Stimulated activated CD4-positive, alpha-beta T cell treated with anti-CD3 and anti-CD28 coated beads, Interleukin-15, amount 100 ng/mL, for 24 hours (primary cell): Measurements from ENCODE around the gene ENPP3.
"Not testable (repeated sequence)": the region's sequence is repeated elsewhere in the genome, so short reads cannot be mapped to it uniquely, and the experiment has no call there.

Experiments
- DNase-seq: peaks from one replicate; pipeline ENCODE4 v3.0.0-alpha.2; 2020

Gene ENPP3

DNA sequence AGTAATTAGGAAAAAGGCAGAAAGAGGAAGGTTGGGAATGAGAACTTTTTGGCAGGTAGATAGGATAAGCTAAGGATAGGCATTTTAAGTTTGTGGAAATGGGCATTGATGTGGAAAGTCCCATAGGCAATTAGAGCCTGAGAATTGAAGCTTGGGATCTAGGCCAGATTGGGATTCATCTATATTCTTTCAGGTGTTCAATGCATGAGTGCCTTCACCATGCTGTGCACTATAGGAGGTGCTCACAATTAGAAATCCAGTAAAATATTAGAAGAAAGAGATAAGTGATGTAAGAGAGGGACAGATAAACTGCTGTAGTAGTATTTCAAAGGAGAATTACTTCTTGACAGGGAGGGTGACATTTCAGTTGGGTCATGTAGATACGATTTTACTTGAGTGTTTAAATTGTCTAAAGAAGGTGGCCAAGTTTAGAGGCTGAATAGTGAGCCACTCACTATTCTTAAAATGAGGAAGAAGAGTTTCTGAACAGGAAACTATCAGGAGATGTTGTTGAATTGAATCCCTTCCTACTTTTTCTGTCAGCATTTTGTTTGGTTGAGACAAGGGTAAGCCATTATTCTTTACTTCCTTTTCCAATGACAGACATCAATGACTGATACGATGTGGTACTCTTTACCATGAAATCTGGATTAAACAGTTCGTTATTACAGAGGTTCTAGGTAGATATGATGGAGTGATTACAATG is 104.7 kb downstream of the ENPP3 start:
- no peak for DNase-seq

DNA sequence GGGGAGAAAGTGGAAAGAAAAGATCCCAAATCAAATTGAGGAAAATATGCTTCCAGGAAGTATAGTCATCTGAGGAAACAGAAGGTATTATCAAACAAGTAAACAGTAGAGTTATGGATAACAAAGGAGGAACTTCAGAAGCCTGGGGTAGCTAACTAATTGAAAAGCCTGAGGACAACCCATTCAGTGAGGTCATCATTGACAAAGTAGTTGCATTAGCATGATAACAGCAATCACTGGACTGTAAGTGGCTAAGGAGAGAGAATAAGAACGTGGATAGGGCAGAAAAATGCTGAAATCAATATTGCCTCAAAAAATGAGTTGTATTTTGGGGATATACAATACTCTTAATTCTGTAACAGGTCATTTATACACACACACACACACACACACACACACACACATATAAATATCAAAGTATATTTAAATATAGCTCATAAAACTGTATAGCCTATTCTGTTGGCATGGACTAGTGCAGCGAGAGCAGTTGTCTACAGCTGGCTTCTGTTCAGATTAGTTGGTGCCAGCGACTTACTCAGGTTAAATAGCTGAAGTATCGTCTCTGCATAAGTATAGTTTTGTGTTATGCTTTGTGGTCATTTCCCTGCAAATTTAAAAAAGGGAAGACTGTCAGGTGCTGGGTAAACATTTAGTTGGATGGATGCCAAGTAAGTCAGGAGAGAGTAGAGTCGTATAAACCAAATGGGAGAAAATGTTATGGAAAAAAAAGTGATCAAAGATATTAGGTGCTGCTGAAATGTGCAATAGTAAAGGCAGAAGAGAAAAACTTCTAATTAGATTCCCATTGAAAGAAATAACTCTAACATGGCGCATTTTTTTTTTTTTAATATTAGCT is 107.6 kb downstream of the ENPP3 start:
- no peak for DNase-seq

DNA sequence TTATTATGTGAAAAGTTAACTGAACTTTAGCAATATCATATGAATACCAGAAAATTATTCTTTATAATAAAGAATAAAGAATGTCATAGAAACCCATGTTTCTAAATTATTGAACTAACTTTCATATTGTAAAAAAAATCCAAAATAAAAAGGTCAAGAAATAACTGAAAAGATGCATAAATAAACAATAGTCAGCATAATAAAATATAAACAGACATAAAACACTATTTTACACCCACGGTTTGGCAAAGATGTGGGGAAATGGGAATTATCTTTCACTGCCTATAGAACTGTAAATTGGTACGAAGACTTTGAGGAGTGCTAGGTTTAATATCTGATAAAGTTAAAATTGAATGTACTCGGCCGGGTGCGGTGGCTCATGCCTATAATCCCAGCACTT is 108.4 kb downstream of the ENPP3 start:
- DNase-seq = no peak

DNA sequence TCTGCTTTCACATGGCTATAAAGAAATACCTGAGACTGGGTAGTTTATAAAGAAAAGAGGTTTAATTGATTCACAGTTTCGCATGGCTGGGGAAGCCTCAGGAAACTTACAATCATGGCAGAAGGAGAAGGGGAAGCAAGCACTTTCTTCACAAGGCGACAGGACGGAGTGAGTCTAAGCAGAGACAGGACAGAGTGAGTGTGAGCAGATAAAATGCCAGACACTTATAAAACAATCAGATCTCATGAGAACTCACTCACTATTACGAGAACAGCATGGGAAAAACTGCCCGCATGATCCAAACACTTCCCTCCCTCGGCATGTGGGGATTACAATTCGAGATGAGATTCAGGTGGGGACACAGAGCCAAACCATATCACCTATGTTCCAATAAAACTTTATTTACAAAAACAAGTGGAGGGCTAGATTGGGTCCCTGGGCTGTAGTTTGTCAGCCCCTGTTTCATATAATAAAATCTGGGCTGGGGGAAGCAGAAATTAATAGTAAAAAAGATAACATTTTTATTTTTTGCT is 110.8 kb downstream of the ENPP3 start:
- no peak for DNase-seq

DNA sequence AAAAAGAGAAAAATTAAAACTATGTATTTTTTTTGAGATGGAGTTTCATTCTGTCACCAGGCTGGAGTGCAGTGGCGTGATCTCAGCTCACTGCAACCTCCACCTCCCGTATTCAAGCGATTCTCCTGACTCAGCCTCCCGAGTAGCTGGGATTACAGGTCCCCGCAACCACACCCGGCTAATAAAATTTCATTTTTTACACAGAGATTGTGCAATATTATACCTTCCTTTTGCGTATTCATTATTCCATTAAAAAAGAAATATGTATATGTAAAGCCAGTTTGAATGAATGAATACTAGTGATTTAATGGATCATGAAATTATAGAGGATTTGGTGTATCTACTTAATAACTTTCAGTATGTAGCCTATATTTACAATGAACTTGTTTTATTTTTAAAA is 111.9 kb downstream of the ENPP3 start:
- DNase-seq = no peak

DNA sequence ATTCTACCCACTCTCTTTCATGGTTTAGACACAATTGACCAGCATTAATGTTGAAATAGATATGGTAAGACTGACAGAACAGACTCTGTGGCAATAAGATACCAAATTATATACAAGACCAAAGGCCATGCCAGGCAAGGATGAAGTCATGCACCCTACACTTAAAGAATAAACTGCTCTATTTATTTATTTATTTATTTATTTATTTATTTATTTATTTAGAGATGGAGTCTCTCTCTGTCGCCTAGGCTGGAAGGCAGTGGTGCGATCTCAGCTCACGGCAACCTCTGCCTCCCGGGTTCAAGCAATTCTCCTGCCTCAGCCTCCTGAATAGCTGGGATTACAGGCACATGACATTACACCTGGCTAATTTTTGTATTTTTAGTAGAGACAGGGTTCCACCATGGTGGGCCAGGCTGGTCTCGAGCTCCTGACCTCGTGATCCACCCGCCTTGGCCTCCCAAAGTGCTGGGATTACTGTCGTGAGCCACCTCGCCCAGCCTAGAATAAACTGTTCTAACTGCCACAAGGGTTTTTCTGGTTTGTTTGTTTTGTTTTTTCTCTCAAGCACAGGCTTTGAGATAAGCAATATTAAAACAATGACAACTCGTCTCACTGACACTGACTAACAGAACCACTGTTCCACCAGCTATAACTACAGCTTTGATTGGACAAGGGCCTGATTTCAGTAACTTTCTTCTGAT is 114.1 kb downstream of the ENPP3 start:
- DNase-seq = not testable (repeated sequence)

DNA sequence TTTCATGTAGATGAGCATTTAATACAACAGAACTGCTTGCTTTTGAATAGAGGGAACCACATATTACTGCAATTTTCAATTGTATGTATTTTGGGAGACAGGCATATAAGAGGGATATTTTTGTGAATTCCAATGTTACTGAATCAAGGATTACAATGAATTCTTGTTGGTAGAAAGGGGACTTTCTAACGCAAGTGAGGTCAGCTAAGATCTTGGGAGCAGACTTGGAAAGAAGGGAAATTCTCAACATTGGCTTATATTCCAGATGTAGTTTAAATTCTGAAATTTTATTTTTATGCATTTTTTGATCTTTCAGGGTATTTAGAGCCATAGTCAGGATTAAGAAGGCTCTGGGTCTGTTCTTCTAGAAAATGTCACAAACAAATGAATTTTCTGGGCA is 117.0 kb downstream of the ENPP3 start:
- DNase-seq = no peak

DNA sequence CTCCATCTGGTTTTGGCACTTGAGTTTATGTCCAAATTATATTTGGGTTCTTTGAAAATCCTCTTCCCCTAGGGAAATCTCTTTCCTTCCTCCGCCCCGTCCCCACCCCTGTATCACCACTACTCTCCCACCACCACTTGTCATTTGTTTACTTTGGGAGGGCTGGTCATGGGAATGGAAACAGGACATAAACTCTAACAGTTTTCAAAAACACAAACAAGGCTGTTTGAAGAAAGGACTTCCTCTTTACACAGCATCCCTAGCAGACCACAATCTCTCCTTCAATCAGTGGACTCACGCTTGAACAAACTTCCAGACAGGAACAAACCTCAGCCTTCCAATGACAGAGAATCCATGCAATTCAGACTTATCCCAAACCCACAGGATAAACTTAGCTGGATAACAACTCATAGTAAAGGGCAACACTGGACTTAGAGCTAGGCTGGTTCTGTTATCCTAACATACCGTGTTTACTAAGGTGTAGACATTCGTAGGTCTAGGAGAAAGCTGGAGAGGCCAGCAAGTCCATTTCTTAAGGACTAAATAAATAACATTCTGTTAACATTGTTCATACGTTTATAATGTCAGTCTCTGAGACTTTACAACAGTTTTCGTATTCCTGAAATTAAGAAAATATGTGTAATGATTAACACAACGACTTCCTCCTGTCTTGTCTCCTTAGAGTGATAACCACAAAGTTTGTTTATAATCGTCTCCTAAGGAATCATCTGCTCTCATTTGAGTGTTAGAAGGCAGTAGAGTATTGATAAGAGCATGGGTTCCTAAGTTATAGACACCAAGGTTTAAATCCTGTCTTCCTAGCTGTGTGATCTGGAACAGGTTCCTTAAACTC is 117.8 kb downstream of the ENPP3 start:
- DNase-seq = no peak

DNA sequence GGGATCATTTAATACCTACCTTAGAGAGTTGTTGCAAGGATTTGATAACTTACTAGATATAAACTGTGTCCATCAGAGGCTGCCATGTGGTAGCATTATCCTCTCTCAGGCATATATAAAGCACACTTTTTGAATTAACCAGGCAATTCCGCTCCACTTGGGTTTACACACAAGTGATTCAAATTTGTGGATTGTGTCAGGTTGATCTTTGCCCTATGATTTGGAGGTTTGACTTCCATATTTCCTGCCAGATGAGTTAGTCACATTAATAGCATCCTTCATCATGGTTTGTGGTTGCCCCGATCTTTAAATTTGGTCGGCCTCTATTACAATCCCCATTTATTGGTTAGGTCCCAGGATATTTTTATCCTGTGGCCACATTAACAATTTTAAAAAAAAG is 118.5 kb downstream of the ENPP3 start:
- no peak for DNase-seq

DNA sequence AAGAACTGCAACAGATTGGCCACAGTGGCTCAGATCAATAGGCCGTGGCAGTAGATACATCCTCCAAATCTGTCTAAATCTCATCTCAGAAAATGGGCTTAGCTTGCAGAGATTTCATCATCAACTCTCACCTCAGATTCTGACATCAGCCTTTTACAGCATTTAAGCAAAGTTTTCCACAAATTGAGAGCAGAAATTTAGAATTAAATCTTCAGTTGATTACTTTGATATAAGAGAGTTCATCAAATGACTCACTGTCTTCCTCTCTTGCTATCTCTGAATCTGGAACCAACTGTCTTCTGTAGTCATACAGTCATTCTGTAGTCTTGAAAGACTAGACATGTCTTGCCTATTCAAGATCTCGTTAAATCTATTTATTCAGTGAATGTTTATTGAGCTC is 118.9 kb downstream of the ENPP3 start:
- DNase-seq = no peak

DNA sequence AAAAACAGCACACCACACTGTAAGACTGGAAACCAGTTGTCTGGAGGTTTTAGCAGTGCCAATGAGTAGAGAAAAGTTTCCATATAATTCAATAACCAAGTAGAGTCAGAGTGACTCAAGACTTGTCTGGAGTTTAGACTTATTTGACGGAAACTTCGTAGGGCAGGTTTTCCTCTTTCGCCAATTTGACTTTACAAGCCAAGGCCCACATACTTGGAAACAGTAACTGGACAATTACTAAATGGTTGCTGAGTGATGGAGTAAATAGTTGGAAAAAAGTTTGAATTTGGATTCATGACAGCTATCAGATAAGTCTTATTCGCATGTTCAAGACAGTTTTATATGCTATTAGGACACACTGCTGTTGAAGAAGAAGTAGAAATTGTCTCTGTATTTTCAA is 121.8 kb downstream of the ENPP3 start:
- no peak for DNase-seq

DNA sequence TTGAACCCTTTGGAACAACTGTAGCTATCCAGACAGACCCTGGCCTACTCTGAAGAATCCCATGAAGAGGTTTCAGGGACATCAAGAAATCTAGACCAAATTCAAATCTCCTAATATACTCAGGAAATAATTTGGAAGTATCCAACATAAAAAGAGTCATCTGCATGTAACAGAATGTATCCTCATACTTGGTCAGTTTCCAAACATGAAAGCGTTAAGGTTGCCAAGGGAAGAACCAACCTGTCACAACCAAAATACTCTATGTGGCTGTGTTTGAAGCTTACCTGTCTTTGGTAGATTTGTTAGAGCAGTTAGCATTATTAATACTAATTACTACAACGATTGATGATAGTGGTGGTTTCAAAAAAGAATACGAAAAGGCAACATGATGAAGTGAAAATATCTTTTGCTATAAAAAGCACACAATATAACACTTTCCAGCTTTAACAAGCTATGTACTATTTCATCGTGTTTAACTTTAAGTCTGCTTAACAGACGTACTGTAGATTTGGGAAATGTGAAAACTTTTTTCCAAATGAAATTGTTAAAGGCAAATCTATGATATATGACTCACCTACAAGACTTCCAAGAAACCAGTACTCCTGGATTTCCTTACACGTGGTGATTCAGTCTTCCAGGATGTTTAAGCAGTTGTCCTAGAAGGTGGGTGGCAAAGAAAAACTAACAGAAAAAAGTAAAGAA is 124.1 kb downstream of the ENPP3 start:
- DNase-seq = no peak

DNA sequence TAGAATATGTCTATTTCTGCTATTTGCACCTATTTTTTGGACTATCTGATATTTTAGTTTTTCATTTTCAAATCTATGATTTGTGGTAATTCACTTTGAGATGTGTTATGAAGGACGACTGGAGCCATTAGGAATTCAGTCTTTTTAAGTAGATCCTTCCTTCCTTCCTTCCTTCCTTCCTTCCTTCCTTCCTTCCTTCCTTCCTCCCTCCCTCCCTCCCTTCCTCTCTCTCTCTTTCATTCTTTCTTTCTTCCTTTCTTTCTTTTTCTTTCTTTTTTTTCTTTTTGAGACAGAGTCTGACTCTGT is 124.6 kb downstream of the ENPP3 start:
- DNase-seq = no peak

DNA sequence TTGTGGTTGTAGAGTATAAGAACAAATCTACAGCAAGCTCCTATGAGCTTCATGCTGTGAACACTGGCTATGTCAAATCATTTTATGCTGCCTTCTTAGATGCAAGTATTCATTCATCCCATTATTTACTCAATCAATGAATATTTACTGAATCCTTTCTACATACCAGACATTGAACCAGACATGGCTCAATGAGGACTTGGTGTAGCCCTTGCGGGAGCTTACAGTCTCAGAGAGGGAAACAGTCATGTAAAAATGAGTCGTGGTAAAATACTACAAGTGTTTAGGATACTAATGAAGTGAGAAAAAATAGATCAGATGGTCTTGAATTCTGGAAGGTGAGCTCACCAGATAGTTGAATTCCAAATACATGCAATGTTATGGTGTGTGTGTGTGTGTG is 125.9 kb downstream of the ENPP3 start:
- no peak for DNase-seq

DNA sequence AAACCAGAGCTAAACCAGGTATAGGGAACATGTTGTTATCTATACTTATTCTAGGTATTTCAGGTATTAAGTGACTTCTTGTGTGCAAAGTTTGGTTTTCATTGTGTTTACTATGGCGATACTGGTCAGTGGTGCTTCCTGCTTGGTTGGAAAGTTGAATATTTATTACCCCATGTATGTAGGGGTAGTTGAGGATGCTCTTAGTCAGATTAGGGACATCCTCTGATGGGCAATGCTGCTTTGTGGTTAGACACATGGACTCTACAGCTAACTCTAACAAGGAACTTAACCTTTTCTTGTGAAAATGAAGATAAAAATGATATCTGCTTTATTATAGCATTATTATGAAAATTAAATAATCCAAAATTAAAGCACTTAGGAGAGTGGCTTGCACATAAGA is 126.6 kb downstream of the ENPP3 start:
- DNase-seq = no peak

DNA sequence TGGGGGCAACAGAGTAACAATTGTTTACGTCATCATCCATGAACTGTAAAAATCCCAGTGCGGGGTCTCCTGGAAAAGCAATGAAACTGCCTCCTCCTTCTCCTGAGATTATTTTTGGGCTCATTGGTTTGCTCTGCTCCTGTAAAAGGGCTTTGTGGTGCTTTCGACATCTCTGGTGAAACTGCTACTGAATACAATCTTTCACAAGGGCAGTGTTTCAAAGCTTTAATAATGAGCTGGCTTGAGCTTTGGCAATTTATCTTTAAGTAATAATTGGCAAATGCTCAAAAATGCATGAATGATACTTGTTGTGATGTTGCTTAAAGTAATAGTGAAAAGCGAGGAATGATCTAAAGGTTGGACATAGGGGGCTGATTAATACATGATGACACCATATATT is 127.2 kb downstream of the ENPP3 start:
- no peak for DNase-seq

DNA sequence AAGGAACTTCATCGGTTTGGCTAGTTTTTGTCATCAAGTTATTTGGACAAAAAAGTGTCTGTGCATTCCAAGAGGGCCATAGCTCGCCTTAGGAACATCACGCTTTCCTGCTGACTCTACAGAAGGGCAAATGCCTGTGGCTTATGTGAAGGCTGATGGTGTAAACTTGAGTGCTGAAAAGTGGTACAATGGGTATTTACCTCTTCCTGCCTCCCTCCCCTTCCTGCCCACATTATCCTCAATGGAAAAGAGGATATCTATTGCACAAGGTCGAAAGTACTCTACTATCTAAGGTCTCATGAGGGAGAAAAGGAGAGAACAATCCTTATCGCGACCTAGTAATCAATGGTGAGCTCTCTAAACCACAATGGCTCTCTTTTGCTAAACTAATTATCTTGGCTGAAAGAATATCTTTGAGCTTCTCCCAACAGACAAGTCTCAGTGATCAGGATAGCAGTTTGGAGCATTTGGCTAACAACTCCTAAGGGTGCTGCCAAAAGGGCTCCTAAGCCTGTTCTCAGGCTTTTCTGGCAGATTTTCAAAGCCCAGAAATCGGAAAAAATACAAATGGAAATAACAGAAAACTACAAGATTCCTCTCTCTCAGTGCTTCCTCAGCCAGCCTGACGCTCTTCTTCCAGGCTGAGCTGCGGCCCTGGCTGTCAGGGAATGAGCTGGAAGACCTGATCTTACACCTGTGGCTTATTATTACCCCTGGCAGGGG is 128.1 kb downstream of the ENPP3 start:
- no peak for DNase-seq

DNA sequence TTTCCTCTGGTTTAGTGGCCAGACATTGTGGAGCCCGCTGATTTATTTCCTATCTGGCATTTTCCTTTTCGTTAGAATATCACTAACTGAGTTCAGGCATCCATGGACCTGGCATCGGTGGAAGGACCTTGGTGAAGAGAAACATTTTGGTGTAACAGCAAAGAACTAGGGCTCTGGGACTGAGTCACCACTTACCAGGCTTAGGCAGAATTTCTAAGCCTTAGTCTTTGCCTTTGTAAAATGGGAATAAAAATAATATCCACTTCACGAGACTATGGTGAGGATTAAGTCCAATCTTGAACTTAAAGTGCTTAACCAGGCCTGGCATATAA is 128.7 kb downstream of the ENPP3 start:
- DNase-seq = no peak

DNA sequence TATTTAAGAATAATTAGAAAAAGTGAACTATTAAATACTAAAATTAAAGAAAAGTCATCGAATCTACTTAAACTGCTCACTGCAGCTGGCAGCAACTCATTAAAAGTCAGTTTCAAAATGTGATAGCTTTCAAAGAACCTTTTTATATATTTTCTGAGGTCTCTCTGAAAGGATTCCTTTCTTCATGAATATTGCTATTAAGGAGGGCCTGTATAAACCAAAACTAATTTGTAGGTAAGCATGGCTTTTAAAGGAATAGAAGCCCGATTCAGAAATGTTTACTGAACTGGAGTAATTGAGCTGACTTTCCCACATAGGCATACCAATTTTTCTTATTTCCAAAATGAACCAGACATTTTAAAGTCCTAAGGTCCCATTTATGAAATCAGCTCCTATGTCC is 129.5 kb downstream of the ENPP3 start:
- no peak for DNase-seq

DNA sequence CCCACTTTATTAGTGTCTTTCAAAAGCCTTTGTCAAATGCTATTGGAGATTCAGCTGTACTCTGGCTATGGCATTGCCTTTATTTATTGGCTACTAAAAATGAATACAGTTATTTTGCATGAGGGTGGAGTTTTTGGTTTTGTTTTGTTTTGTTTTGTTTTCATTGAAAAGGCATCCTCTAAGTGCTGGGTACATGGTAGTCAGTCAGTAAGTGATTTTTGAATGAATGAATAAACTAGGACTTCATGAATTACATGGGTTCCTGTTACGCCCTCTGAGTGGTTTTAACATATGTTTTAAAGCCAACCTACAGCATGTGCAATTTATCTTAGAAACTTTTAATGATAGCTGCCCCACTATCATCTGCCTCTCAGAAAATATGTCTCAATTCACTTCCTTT is 131.9 kb downstream of the ENPP3 start:
- DNase-seq = no peak

DNA sequence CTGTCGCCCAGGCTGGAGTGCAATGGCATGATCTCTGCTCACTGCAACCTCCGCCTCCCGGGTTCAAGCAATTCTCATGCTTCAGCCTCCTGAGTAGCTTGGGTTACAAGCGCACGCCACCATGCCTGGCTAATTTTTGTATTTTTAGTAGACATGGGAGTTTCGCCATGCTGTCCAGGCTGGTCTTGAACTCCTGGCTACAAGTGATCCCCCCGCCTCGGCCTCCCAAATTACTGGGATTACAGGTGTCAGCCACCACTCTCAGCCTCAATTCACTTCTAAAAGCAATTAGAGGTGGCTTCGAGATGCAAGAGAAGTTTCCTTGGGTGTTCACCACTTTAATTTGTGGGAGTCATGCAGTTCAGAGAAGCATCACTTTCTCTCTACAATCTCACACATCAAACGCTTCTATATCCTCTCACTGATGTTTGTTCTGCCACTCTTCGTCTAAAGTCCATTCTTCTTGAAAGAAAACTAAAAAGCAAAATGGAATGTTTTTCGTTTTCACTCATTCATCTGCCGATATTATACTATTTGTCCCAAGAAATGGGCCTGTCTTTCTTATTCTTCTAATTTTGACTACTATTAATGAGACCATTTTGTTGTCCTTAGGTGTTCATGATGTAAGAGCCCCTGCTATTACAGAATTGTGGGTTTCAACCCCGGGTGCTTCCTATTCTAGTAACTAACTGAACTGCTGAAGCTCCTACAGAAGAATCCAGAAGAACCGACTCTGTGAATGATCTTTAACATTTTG is 132.5 kb downstream of the ENPP3 start:
- no peak for DNase-seq
